ENCODE data around the gene PALD1. TPM values are rescaled to one million over a fixed set of nuclear protein-coding genes. Genes with fewer than 3 reads are reported as not detected.

Gene PALD1
- total and polyA plus RNA-seq, 2 donors (not counting 1 experiment from before 2014, with no cell fraction given) = 0.09 to 0.33 TPM

GRCh38 chr10:70563230-70563629 is 84.7 kb downstream of the PALD1 start:
- no peaks in the 10 kb centered on the region for H3K36me3 ChIP-seq (ENCODE audit: control insufficient read depth, insufficient read depth, low read length)
- H3K4me1 ChIP-seq (ENCODE audit: control insufficient read depth, extremely low read depth, insufficient read depth, low read length) = peaks cover 3% of the 10 kb centered on the region
- no peak overlapping the region for H3K4me3 ChIP-seq (replicated peaks in 1 of 4; ENCODE audit: control extremely low read depth in 1 of 4, insufficient read depth in 1 of 4, low read depth in 3 of 4, low read length in 4 of 4)
- H3K27ac ChIP-seq (ENCODE audit: insufficient read depth, low read length) = no peak overlapping the region
- no peak for DNase-seq (ENCODE audit: low read depth in 2 of 2)
- H3K9ac ChIP-seq (ENCODE audit: insufficient read depth, low read length) = no peak overlapping the region
- no peaks in the 10 kb centered on the region for H3K9me3 ChIP-seq (ENCODE audit: control insufficient read depth, insufficient read depth, low read depth, low read length)
- TF ChIP-seq CTCF (conservative IDR thresholded peaks at IDR 0.05 in 1 of 2, IDR thresholded peaks at IDR 0.05 in 1 of 2; ENCODE audit: low read depth in 1 of 2, low read length in 2 of 2) (no peak), EZH2 (IDR thresholded peaks at IDR 0.05; ENCODE audit: low read length, missing control alignments) (no peak)
- H4K20me1 ChIP-seq (ENCODE audit: control insufficient read depth, extremely low read depth, insufficient read depth, low read length) = no peaks in the 10 kb centered on the region
- no peak overlapping the region for H3K4me2 ChIP-seq (ENCODE audit: extremely low read depth, insufficient read depth, low read length)
- no peaks in the 10 kb centered on the region for H3K79me2 ChIP-seq (ENCODE audit: control insufficient read depth, insufficient read depth, low read length)
- no peak overlapping the region for H2AFZ ChIP-seq (ENCODE audit: low read length)
- H3K27me3 ChIP-seq (ENCODE audit: control insufficient read depth, insufficient read depth, low read length) = no peaks in the 10 kb centered on the region

- no peak for TF ChIP-seq EZH2 (IDR thresholded peaks at IDR 0.05; ENCODE audit: low read length, missing control alignments)
- TF ChIP-seq CTCF (conservative IDR thresholded peaks at IDR 0.05 in 1 of 2, IDR thresholded peaks at IDR 0.05 in 1 of 2; ENCODE audit: low read depth in 1 of 2, low read length in 2 of 2) = no peak
- Histone ChIP-seq H3K4me3 (replicated peaks in 1 of 4; ENCODE audit: control extremely low read depth in 1 of 4, insufficient read depth in 1 of 4, low read depth in 3 of 4, low read length in 4 of 4) (no peak overlapping the region), H3K79me2 (ENCODE audit: control insufficient read depth, insufficient read depth, low read length) (no peaks in the 10 kb centered on the region), H3K4me2 (ENCODE audit: extremely low read depth, insufficient read depth, low read length) (no peak overlapping the region), H3K27me3 (ENCODE audit: control insufficient read depth, insufficient read depth, low read length) (no peaks in the 10 kb centered on the region), H2AFZ (ENCODE audit: low read length) (no peak overlapping the region), H3K9me3 (ENCODE audit: control insufficient read depth, insufficient read depth, low read depth, low read length) (no peaks in the 10 kb centered on the region), H4K20me1 (ENCODE audit: control insufficient read depth, extremely low read depth, insufficient read depth, low read length) (no peaks in the 10 kb centered on the region), H3K9ac (ENCODE audit: insufficient read depth, low read length) (no peak overlapping the region), H3K4me1 (ENCODE audit: control insufficient read depth, extremely low read depth, insufficient read depth, low read length) (peaks cover 3% of the 10 kb centered on the region), H3K36me3 (ENCODE audit: control insufficient read depth, insufficient read depth, low read length) (no peaks in the 10 kb centered on the region), H3K27ac (ENCODE audit: insufficient read depth, low read length) (no peak overlapping the region)
- no peak for DNase-seq (ENCODE audit: low read depth in 2 of 2)
Measured at GRCh38 chr10:70564113-70564725, 85.7 kb downstream of the PALD1 start.

- no peaks in the 10 kb centered on the region for H3K36me3 ChIP-seq (ENCODE audit: control insufficient read depth, insufficient read depth, low read length)
- no peak for DNase-seq (ENCODE audit: low read depth in 2 of 2)
- H3K9me3 ChIP-seq (ENCODE audit: control insufficient read depth, insufficient read depth, low read depth, low read length) = no peaks in the 10 kb centered on the region
- H3K27ac ChIP-seq (ENCODE audit: insufficient read depth, low read length) = no peak overlapping the region
- peak in 1 of 2 donors; percentile 8 for TF ChIP-seq CTCF (conservative IDR thresholded peaks at IDR 0.05 in 1 of 2, IDR thresholded peaks at IDR 0.05 in 1 of 2; ENCODE audit: low read depth in 1 of 2, low read length in 2 of 2)
- no peak for TF ChIP-seq EZH2 (IDR thresholded peaks at IDR 0.05; ENCODE audit: low read length, missing control alignments)
- no peaks in the 10 kb centered on the region for H4K20me1 ChIP-seq (ENCODE audit: control insufficient read depth, extremely low read depth, insufficient read depth, low read length)
- no peak overlapping the region for H2AFZ ChIP-seq (ENCODE audit: low read length)
- H3K79me2 ChIP-seq (ENCODE audit: control insufficient read depth, insufficient read depth, low read length) = no peaks in the 10 kb centered on the region
- no peaks in the 10 kb centered on the region for H3K27me3 ChIP-seq (ENCODE audit: control insufficient read depth, insufficient read depth, low read length)
- H3K4me3 ChIP-seq (replicated peaks in 1 of 4; ENCODE audit: control extremely low read depth in 1 of 4, insufficient read depth in 1 of 4, low read depth in 3 of 4, low read length in 4 of 4) = no peak overlapping the region
- H3K4me1 ChIP-seq (ENCODE audit: control insufficient read depth, extremely low read depth, insufficient read depth, low read length) = no peaks in the 10 kb centered on the region
- no peak overlapping the region for H3K9ac ChIP-seq (ENCODE audit: insufficient read depth, low read length)
- no peak overlapping the region for H3K4me2 ChIP-seq (ENCODE audit: extremely low read depth, insufficient read depth, low read length)
Measured at GRCh38 chr10:70564901-70565351, 86.4 kb downstream of the PALD1 start.

Measured in fibroblast of lung (primary cell).